Activated B cell treated with CpG ODN at 0.5 μM for 24 hours (primary cell): ENCODE results near the gene SMPD3. TPM values are rescaled to one million over a fixed set of nuclear protein-coding genes. Genes with fewer than 3 reads are reported as not detected.

Experiments
- ATAC-seq: fragments of 200-7000 bp; cut with Tn5 transposase; one replicate; pipeline ENCODE4 v1.10.0; 2021; ENCODE audit warnings: low read depth, mild to moderate bottlenecking, moderate library complexity
- CTCF ChIA-PET: fragments of 350-600 bp; sonication (Branson Sonifier 250); formaldehyde crosslinking; loops from one replicate; lab custom pipeline; 2021; ENCODE audit warnings: antibody characterized with exemption; lab: Charles Lee
- POLR2A ChIA-PET: fragments of 350-600 bp; sonication (Branson Sonifier 250); formaldehyde crosslinking; loops from one replicate; lab custom pipeline; 2021; ENCODE audit warnings: antibody characterized with exemption; lab: Charles Lee
- DNase-seq: peaks from one replicate; pipeline ENCODE4 v3.0.0; 2022
- H3K27ac Mint-ChIP-seq: one replicate; pipeline ENCODE4 v1.8.0; 2020; ENCODE audit warnings: mixed read lengths
- H3K27me3 Mint-ChIP-seq: one replicate; pipeline ENCODE4 v1.8.0; 2021; ENCODE audit warnings: mixed read lengths
- H3K36me3 Mint-ChIP-seq: one replicate; pipeline ENCODE4 v1.8.0; 2021; ENCODE audit warnings: low read depth, mixed read lengths
- H3K4me1 Mint-ChIP-seq: one replicate; pipeline ENCODE4 v1.8.0; 2021; ENCODE audit warnings: mixed read lengths
- H3K4me3 Mint-ChIP-seq: one replicate; pipeline ENCODE4 v1.8.0; 2020; ENCODE audit warnings: mild to moderate bottlenecking, mixed read lengths
- H3K9me3 Mint-ChIP-seq: one replicate; pipeline ENCODE4 v1.8.0; 2020; ENCODE audit warnings: mixed read lengths
- CTCF ChIP-seq: fragments of 200-600 bp; IDR thresholded peaks from one replicate; pipeline ENCODE4 v1.8.0; 2022; ENCODE audit warnings: antibody characterized with exemption, mild to moderate bottlenecking
- intact Hi-C: fragments of 100-400 bp; cut with micrococcal nuclease; formaldehyde crosslinking; loops from one replicate; pipeline ENCODE4 v1.15.1; 2024
- total RNA-seq: library from RNA; stranded (reverse); gene quantifications from 2 replicates; pipeline ENCODE4 v1.2.3, GENCODE V29; 2022

SMPD3 gene
- total RNA-seq, 1 donor from 2014 or later, result 0.35 TPM

GRCh38 chr16:68348639-68349445 lies 99.5 kb downstream of the SMPD3 start:
- intact Hi-C loops, result no loop called here
- TF ChIP-seq CTCF, result no peak
- Mint-ChIP-seq H3K36me3 (peaks cover 86% of the 10 kb centered on the region), H3K9me3 (no peaks in the 10 kb centered on the region), H3K4me3 (no peak overlapping the region), H3K27me3 (no peaks in the 10 kb centered on the region), H3K4me1 (no peaks in the 10 kb centered on the region), H3K27ac (no peak overlapping the region)
- POLR2A ChIA-PET, result interaction anchor here (0.7 kb wide), 2 partner anchors 14 to 412 kb away, joined by 3 to 8 read pairs; partner anchors contain the start of gene PSMB10
- ATAC-seq (no peak), DNase-seq (no peak)
- CTCF ChIA-PET, result no interaction called here

- ChIA-PET CTCF (no interaction called here), POLR2A (no interaction called here)
- DNase-seq (no peak), ATAC-seq (no peak)
- Mint-ChIP-seq H3K4me1 (no peaks in the 10 kb centered on the region), H3K4me3 (no peak overlapping the region), H3K36me3 (peaks cover 83% of the 10 kb centered on the region), H3K27ac (no peak overlapping the region), H3K27me3 (no peaks in the 10 kb centered on the region), H3K9me3 (no peaks in the 10 kb centered on the region)
- intact Hi-C loops, result no loop called here
- TF ChIP-seq CTCF, result no peak
Observed at GRCh38 chr16:68347605-68348004, 100.7 kb downstream of the SMPD3 start.

- Mint-ChIP-seq H3K4me3 (no peak overlapping the region), H3K27ac (no peak overlapping the region), H3K27me3 (no peaks in the 10 kb centered on the region), H3K9me3 (no peaks in the 10 kb centered on the region), H3K4me1 (no peaks in the 10 kb centered on the region), H3K36me3 (peaks cover 82% of the 10 kb centered on the region)
- CTCF ChIA-PET, result no interaction called here
- POLR2A ChIA-PET, result no interaction called here
- intact Hi-C loops, result no loop called here
- no peak for TF ChIP-seq CTCF
- ATAC-seq (no peak), DNase-seq (no peak)
Observed at GRCh38 chr16:68346892-68347480, 101.3 kb downstream of the SMPD3 start.

GRCh38 chr16:68345958-68346635 lies 102.2 kb downstream of the SMPD3 start:
- Mint-ChIP-seq H3K27ac (no peak overlapping the region), H3K36me3 (peaks cover 80% of the 10 kb centered on the region)

More at GRCh38 chr16:68345958-68346635, 102.2 kb downstream of the SMPD3 start:
- ATAC-seq (no peak), DNase-seq (no peak)
- no peaks in the 10 kb centered on the region for H3K27me3 Mint-ChIP-seq
- intact Hi-C loops, result no loop called here
- TF ChIP-seq CTCF, result no peak
- ChIA-PET CTCF (no interaction called here), POLR2A (no interaction called here)
- no peak overlapping the region for H3K4me3 Mint-ChIP-seq
- H3K9me3 Mint-ChIP-seq, result no peaks in the 10 kb centered on the region
- H3K4me1 Mint-ChIP-seq, result no peaks in the 10 kb centered on the region
